Activated T-helper 1 cell treated with anti-CD3 and anti-CD28 coated beads, Interleukin-12 subunit alpha, Interleukin-12 subunit beta, Interleukin-2, Interleukin-4 antibody, amounts not matched to agents 30 ng/mL and 10 ng/mL and 1 ng/mL, durations not matched to agents 14 hours and 24 hours and 36 hours (primary cell): Measurements from ENCODE around the gene NRCAM. TPM values are rescaled to one million over a fixed set of nuclear protein-coding genes. Genes with fewer than 3 reads are reported as not detected.

Source experiments
- DNase-seq: peaks from one replicate; pipeline ENCODE4 v3.0.0; 2021; ENCODE audit warnings: low spot score
- H3K27ac Mint-ChIP-seq: one replicate; pipeline ENCODE4 v1.8.0; 2021; ENCODE audit warnings: mild to moderate bottlenecking, mixed read lengths
- H3K27me3 Mint-ChIP-seq: one replicate; pipeline ENCODE4 v1.8.0; 2022; ENCODE audit warnings: mild to moderate bottlenecking, moderate library complexity, mixed read lengths; ENCODE audit not compliant: insufficient read depth
- H3K36me3 Mint-ChIP-seq: one replicate; pipeline ENCODE4 v1.8.0; 2021; ENCODE audit warnings: low read depth, mixed read lengths
- H3K4me1 Mint-ChIP-seq: one replicate; pipeline ENCODE4 v1.8.0; 2021; ENCODE audit warnings: low read depth, mixed read lengths
- H3K4me3 Mint-ChIP-seq: one replicate; pipeline ENCODE4 v1.8.0; 2021; ENCODE audit warnings: mild to moderate bottlenecking, moderate library complexity, mixed read lengths
- H3K9me3 Mint-ChIP-seq: one replicate; pipeline ENCODE4 v1.8.0; 2021; ENCODE audit warnings: mixed read lengths
- intact Hi-C: fragments of 100-400 bp; cut with micrococcal nuclease; formaldehyde crosslinking; loops from one replicate; pipeline ENCODE4 v1.15.1; 2024
- total RNA-seq: library from RNA; stranded (reverse); gene quantifications from 2 replicates; pipeline ENCODE4 v1.2.3, GENCODE V29; 2022

The NRCAM gene
- total RNA-seq, 1 donor from 2014 or later = 0.21 TPM

DNA sequence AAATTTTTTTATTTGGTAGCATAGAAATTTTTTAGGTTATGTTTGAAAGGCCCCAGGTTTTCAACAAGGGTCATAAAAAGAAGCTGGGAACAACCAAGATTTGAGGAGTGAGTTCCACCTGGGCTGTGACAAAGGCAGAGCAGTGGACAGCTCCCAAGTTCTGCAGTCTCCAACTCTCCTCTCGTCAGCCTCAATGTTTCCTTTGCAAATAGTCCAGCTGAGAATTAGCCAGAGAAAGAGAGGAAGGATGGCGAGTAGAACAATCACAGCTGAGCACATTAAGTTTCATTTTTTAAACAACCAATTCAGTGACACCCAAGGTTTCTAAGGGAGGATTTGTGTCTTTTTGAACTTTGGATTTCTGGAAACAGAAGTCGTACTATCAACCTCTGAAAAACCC, 143.2 kb downstream of the NRCAM start:
- H3K27me3 Mint-ChIP-seq = peaks cover 1% of the 10 kb centered on the region
- H3K36me3 Mint-ChIP-seq = no peaks in the 10 kb centered on the region
- H3K27ac Mint-ChIP-seq = no peak overlapping the region
- H3K4me1 Mint-ChIP-seq = no peaks in the 10 kb centered on the region
- H3K9me3 Mint-ChIP-seq = no peaks in the 10 kb centered on the region
- no peak overlapping the region for H3K4me3 Mint-ChIP-seq
- intact Hi-C loops = no loop called here
- no peak for DNase-seq

DNA sequence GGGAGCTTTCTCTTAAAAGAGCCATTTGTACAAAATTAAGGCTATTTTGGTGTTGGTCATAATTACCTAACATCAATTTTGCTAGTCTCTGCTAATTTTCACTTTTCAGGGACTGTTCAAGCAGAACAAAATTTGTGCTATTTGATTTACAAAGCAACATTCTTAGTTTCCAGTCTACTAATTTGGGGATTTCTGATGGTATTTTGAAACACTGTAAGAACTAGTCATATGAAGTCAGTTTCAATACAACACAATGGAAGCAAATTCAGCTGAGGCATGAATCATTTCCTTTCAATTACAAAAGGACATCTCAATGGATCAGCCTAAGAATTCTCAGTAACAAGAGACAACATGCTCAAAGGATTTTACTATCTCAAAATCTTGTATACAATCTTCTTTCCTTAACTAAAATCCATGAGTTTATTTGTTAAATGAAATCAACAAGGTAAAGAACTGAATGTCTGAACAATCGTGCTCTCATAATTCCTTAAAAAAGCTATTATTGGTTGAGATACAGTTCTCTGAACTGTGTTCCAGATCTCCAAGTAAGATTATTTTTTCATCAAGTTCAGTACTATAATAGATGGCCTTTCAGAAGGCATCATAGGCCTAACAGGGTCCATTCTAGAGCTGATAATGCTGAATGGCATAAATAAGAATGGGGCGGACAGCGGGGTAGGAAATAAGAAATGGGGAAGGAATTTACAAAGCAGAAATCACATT, 144.6 kb downstream of the NRCAM start:
- intact Hi-C loops = no loop called here
- no peak overlapping the region for H3K4me3 Mint-ChIP-seq

DNA sequence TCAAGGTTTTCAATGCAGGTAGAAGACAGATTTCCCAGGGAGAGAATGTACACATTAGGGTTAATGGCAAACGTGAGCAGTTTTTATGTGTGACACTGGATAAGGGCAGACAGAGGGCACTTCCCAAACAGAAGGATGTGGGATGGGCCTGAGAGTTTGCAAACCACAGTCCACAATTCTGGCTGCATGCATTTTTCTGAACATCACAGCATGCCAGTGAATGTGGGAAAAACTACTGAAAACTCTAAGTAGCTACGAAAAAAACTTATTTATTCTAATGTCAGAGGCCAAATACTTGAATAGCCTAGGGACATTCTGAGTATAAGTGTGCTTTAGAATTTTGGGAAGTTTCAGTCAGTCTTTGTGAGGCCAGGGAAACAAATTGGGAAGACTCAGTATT, 145.9 kb downstream of the NRCAM start:
- intact Hi-C loops = no loop called here
- Mint-ChIP-seq H3K27ac (no peak overlapping the region), H3K9me3 (no peaks in the 10 kb centered on the region), H3K4me3 (no peak overlapping the region), H3K36me3 (no peaks in the 10 kb centered on the region), H3K27me3 (peaks cover 1% of the 10 kb centered on the region), H3K4me1 (no peaks in the 10 kb centered on the region)
- DNase-seq = no peak

More for the DNA sequence above, 144.6 kb downstream of the NRCAM start:
- no peaks in the 10 kb centered on the region for H3K4me1 Mint-ChIP-seq
- H3K9me3 Mint-ChIP-seq = no peaks in the 10 kb centered on the region
- no peaks in the 10 kb centered on the region for H3K36me3 Mint-ChIP-seq
- H3K27ac Mint-ChIP-seq = no peak overlapping the region
- DNase-seq = no peak
- no peaks in the 10 kb centered on the region for H3K27me3 Mint-ChIP-seq

DNA sequence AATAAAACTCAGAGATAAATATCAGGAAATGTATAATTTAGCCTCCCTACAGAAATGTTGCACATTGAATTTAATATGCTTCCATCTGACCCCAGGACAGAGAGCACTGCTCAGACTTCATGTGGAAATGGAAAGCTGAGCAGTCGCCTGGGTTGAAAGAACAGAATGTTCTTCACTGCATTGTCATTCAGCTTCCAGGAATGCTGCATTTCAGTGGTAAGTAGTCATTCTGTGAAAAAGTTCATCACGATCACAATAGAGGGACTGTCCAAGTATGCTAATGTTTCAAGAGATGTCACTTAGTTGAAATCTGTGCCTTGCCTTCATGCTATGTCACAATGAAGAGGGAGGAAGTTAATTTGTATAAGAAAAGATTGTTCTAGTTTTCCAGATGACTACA, 147.3 kb downstream of the NRCAM start:
- Mint-ChIP-seq H3K4me1 (no peaks in the 10 kb centered on the region), H3K27me3 (peaks cover 3% of the 10 kb centered on the region), H3K27ac (no peak overlapping the region), H3K4me3 (no peak overlapping the region), H3K36me3 (no peaks in the 10 kb centered on the region), H3K9me3 (no peaks in the 10 kb centered on the region)
- intact Hi-C loops = no loop called here
- DNase-seq = no peak

DNA sequence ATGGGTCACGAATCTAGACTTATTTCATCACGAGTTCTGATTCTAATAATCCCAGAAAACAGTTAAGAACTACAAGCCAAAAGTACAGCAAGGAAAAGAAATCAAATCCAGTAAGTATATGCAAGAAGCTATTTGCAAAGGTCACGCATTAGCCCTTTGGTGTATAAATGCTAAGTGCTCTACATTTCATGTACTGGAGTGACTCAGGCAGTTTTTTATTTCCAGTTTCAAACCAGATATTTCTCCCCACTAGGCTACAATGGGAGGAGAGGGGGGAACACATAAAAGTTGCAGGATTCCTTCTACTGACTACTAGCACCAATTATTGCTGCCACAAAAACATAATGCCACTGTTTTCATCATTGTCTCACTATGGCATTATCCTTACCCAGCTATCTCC, 148.0 kb downstream of the NRCAM start:
- no peak overlapping the region for H3K4me3 Mint-ChIP-seq
- H3K9me3 Mint-ChIP-seq = no peaks in the 10 kb centered on the region
- intact Hi-C loops = no loop called here
- H3K36me3 Mint-ChIP-seq = no peaks in the 10 kb centered on the region
- H3K4me1 Mint-ChIP-seq = no peaks in the 10 kb centered on the region
- no peak overlapping the region for H3K27ac Mint-ChIP-seq
- H3K27me3 Mint-ChIP-seq = peaks cover 3% of the 10 kb centered on the region
- DNase-seq = no peak

DNA sequence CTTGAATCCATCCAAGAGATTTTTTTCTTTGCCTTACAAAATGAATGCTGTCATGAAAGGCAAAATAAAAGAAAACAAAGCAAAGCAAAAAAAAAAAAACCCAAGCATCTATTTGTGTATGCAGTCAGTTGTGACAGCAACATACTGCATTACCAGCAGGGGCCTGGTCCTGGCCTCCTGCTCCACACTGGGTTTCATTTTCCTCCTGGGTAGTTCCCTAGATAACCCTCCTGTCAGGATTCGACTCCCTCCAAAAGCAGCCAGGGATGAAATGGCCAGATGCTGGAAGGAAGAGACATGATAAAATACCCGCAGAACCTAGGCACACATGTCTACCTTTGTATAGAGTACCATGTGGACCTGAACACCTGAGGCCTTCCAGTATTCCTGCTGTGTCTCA, 148.6 kb downstream of the NRCAM start:
- H3K4me1 Mint-ChIP-seq = no peaks in the 10 kb centered on the region
- H3K4me3 Mint-ChIP-seq = no peak overlapping the region
- no peaks in the 10 kb centered on the region for H3K9me3 Mint-ChIP-seq
- no peak overlapping the region for H3K27ac Mint-ChIP-seq
- no peaks in the 10 kb centered on the region for H3K36me3 Mint-ChIP-seq
- H3K27me3 Mint-ChIP-seq = peaks cover 3% of the 10 kb centered on the region
- no peak for DNase-seq
- intact Hi-C loops = no loop called here

DNA sequence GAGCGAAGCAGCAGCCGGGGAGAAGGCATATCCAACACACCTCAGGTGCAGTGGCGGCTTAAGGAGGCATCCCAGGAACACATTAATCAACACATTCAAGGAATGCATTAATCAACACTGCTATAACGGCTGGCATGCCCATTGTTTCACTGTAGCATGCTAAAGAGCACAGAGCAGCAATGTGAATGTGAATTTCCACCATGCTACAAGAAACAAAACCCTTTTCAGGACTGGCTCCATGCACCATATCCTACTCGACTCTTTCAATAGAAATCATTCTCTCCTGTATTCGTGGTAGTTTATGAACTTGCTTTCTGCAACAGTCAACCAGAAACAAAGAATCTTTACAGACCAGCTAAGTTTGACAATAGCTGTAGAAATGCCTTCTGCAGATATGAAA, 149.0 kb downstream of the NRCAM start:
- Mint-ChIP-seq H3K36me3 (no peaks in the 10 kb centered on the region), H3K27ac (no peak overlapping the region), H3K4me3 (no peak overlapping the region), H3K27me3 (peaks cover 3% of the 10 kb centered on the region), H3K4me1 (no peaks in the 10 kb centered on the region), H3K9me3 (no peaks in the 10 kb centered on the region)
- intact Hi-C loops = no loop called here
- DNase-seq = no peak

DNA sequence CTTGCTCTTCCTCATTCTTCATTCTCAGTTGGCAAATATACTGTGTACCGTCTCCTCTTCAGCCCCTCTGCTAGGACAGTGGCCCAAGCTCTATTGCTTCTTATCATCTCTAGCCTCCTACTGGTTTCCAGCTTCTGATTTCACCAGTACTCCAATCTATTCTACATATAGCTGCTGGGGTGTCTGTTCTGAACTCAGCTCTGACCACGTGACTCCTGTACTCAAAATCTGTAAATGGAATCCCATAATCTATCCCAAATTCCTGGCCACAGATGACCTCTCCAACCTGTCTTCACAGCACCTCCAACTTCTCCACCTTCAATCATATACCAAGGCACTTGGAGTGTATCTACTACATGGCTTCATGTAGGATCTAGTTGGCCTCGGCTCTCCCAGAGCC, 152.9 kb downstream of the NRCAM start:
- Mint-ChIP-seq H3K4me1 (no peaks in the 10 kb centered on the region), H3K9me3 (no peaks in the 10 kb centered on the region), H3K4me3 (no peak overlapping the region), H3K36me3 (no peaks in the 10 kb centered on the region), H3K27me3 (peaks cover 3% of the 10 kb centered on the region), H3K27ac (no peak overlapping the region)
- intact Hi-C loops = no loop called here
- DNase-seq = no peak

DNA sequence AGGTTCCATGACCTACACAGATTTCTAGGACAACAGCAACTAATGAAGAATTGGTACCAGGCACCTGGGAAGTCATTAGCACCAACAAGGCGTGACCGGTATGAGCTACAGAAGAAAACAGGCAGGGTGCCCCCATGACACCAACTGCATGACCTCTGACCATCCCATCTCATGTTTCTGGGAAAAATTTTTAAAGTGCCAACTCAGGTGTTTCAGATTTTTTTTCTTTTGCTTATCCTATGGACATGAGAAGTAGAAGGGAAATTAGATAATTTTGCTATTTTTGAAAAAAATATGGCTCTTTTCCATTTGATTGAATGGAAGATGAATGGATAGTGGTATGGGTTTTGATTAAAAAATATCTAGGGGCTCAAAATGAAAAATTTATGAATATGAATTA, 154.8 kb downstream of the NRCAM start:
- Mint-ChIP-seq H3K27me3 (peaks cover 3% of the 10 kb centered on the region), H3K4me1 (no peaks in the 10 kb centered on the region), H3K36me3 (no peaks in the 10 kb centered on the region), H3K4me3 (no peak overlapping the region), H3K9me3 (no peaks in the 10 kb centered on the region), H3K27ac (no peak overlapping the region)
- intact Hi-C loops = no loop called here
- no peak for DNase-seq

DNA sequence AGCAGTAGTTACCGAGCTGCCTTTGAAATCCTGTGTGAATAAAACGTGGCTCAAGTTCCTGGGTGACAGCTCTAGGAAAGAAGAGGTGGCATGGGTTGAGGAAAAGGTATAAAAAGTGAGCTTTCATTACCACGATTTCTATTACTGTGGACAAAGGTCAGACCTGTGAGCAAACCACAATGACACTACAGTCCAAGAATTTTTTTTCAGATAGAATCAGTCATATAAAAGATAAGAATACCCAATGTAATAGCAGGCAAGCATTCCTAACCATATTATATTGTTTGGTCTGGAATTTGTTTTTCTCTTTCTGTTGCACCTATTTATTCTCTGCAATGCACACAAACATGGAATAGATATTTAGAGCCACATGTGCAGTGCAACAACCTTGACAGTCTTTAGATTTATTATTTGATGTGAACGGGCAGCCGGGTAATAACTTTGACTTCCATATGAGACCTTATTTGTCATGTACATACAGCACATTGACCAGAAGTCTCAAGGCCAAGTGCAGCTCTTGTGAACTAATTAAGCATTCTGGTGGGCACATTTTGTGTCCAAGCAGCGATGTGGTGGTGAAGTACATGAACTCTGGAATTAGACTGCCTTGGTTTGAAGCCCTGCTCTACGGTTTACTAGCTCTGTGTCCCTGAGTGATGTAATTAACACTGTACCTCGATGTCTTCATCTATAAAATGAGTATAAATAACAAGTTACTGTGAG, 156.8 kb downstream of the NRCAM start:
- Mint-ChIP-seq H3K36me3 (no peaks in the 10 kb centered on the region), H3K27me3 (peaks cover 5% of the 10 kb centered on the region), H3K9me3 (no peaks in the 10 kb centered on the region), H3K4me1 (no peaks in the 10 kb centered on the region), H3K27ac (no peak overlapping the region), H3K4me3 (no peak overlapping the region)
- intact Hi-C loops = no loop called here
- no peak for DNase-seq

DNA sequence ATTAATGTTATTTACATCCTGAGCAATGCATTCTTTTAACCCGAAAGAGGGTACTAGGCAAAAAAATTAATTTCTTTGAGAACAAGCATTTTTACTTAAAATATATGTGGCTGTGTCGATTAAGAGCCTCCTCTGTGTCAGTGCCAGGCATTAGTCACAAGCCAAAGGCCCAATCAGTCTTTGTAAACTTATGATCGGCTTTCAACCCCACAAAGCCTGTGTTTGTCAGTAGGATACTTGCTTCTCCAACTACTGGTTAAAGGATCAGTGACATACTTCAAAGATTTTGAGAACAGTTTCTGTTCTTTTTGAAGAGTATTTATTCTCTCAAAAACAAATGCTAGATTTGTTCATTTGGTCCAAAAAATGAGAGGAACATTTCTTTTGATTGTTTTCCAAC, 159.3 kb downstream of the NRCAM start:
- Mint-ChIP-seq H3K4me1 (no peaks in the 10 kb centered on the region), H3K27ac (no peak overlapping the region), H3K36me3 (no peaks in the 10 kb centered on the region), H3K27me3 (peaks cover 5% of the 10 kb centered on the region), H3K9me3 (no peaks in the 10 kb centered on the region), H3K4me3 (no peak overlapping the region)
- DNase-seq = no peak
- intact Hi-C loops = no loop called here

DNA sequence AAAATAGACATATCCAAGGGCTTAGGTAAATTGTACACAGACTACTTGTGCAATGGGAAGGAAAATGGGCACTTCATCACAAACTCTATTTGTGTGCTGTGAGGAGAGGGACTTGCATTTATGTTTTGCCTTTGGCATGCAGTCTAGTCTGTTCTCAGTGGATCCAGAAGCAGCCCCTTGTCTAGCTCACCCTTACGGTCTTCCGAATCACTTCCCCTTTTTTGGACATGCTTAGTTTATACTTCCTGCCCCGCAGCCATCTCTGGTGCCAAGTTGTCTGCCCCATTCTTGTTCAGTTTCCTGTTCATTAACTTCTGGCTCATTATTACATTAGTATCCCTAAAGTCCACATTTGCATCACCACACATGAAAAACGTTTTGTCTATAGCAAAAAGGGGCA, 161.6 kb downstream of the NRCAM start:
- Mint-ChIP-seq H3K36me3 (no peaks in the 10 kb centered on the region), H3K9me3 (no peaks in the 10 kb centered on the region), H3K27ac (no peak overlapping the region), H3K4me1 (no peaks in the 10 kb centered on the region), H3K27me3 (peaks cover 5% of the 10 kb centered on the region), H3K4me3 (no peak overlapping the region)
- DNase-seq = no peak
- intact Hi-C loops = no loop called here

DNA sequence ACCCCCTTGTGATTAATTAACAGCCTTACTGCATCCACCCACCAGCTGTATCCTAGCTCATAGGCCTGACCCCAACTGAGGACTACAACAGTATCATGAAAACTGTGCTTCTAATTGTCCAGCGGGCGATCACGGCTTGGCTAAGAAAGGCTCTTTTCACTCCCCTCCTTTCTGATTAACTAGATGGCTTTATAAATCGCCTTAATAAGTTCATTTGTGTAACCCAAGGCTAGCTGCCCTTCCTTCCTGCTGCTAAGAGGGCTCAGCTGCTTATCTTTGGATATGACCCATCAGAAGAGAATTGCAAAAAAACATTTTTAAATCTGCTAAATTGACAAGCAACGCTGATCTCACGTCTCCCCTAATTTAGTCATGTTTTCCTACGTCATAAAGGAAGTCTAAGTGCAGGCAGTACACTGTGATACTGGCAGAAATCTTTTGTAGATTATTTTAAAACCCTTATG, 163.1 kb downstream of the NRCAM start:
- H3K9me3 Mint-ChIP-seq = no peaks in the 10 kb centered on the region
- peaks cover 5% of the 10 kb centered on the region for H3K27me3 Mint-ChIP-seq
- no peak overlapping the region for H3K4me3 Mint-ChIP-seq
- H3K4me1 Mint-ChIP-seq = no peaks in the 10 kb centered on the region
- no peaks in the 10 kb centered on the region for H3K36me3 Mint-ChIP-seq
- H3K27ac Mint-ChIP-seq = no peak overlapping the region
- intact Hi-C loops = no loop called here
- no peak for DNase-seq
